Cardiac muscle cell (in vitro differentiated cells and primary cell): Measurements from ENCODE around the gene GCDH. TPM values are rescaled to one million over a fixed set of nuclear protein-coding genes. Genes with fewer than 3 reads are reported as not detected.

Source experiments
- DNase-seq, 2 donors: peaks; one replicate each; pipeline versions ENCODE4 v3.0.0 to v3.0.0-alpha.2; 2010 to 2017; ENCODE audit warnings: low read depth in 1 of 2, low spot score in 1 of 2
- H3K27ac ChIP-seq: fragments of 200-600 bp; sonication (generic); 2 replicates; pipeline ENCODE4 v1.5.1; 2016
- H3K27me3 ChIP-seq: fragments of 200-600 bp; sonication (generic); 2 replicates; pipeline ENCODE4 v1.6.0; 2016; ENCODE audit warnings: control low read depth
- H3K36me3 ChIP-seq: fragments of 200-600 bp; sonication (generic); 2 replicates; pipeline ENCODE4 v1.5.1; 2016; ENCODE audit warnings: control low read depth
- H3K4me1 ChIP-seq: fragments of 200-600 bp; sonication (generic); 2 replicates; pipeline ENCODE4 v1.8.1; 2017; ENCODE audit warnings: low read depth, mild to moderate bottlenecking, mixed run types
- H3K4me3 ChIP-seq: fragments of 200-600 bp; sonication (generic); 2 replicates; pipeline ENCODE4 v1.5.1; 2016; ENCODE audit warnings: mild to moderate bottlenecking
- H3K9me3 ChIP-seq: fragments of 200-600 bp; sonication (generic); 2 replicates; pipeline ENCODE4 v1.5.1; 2017; ENCODE audit warnings: low read depth, mild to moderate bottlenecking, control low read depth
- polyA plus RNA-seq: library from polyadenylated mRNA; unstranded; fragments of >200 nt; fragmentation: Nextera tagmentation; extraction: Ambion mirVana; gene quantifications from 2 replicates; pipeline ENCODE4 v1.2.1, GENCODE V29; 2016
- total RNA-seq: library from RNA; depleted of rRNA; stranded (reverse); fragments of >200 nt; gene quantifications from 2 replicates; pipeline ENCODE4 v1.2.3, GENCODE V29; 2016
- TF ChIP-seq, protein P1 (sequence below): IDR thresholded peaks from 2 replicates; pipeline ENCODE4 v1.5.1; 2012; ENCODE audit warnings: low read depth, mild to moderate bottlenecking, low read length

The GCDH gene
- total and polyA plus RNA-seq, 2 experiments from 2014 or later: 28.5 to 54.9 TPM

DNA sequence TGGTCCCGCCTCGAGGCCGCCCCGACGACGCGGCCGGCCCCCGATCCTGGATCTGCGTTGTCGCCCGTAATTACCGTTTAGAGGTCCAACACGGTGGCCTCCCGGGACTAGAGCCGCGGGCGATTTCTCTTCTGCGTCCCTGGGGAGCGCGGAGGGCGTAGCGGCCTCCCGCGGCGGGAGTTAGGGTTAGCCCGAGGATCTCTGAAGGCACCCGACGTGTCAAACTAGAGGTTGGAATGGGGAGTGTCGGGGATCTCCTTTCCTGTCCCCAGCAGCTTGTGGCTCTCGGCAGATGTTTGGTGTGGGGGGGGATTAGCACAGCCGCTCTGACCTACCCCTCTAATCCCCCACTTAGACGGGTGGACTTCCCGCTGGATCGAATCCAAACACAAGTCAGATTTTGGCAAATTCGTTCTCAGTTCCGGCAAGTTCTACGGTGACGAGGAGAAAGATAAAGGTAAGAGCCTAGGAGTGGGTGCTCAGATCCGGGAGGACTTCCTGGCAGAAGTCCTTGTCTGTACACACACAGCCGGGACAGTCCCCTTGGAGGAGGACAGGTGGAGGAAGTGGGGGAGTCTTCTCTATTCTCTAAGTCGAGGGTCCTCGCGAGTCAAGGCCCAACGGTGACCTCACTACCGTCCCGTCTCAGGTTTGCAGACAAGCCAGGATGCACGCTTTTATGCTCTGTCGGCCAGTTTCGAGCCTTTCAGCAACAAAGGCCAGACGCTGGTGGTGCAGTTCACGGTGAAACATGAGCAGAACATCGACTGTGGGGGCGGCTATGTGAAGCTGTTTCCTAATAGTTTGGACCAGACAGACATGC lies 48.0 kb downstream of the GCDH start:
- Histone ChIP-seq H3K4me3 (peak overlapping the region; percentile 90), H3K27me3 (no peaks in the 10 kb centered on the region), H3K9me3 (no peaks in the 10 kb centered on the region), H3K27ac (peak overlapping the region; percentile 94), H3K4me1 (peaks cover 12% of the 10 kb centered on the region), H3K36me3 (peaks cover 33% of the 10 kb centered on the region)
- DNase-seq: peak in 1 of 2 donors; percentile 64
- TF ChIP-seq, protein P1, sequence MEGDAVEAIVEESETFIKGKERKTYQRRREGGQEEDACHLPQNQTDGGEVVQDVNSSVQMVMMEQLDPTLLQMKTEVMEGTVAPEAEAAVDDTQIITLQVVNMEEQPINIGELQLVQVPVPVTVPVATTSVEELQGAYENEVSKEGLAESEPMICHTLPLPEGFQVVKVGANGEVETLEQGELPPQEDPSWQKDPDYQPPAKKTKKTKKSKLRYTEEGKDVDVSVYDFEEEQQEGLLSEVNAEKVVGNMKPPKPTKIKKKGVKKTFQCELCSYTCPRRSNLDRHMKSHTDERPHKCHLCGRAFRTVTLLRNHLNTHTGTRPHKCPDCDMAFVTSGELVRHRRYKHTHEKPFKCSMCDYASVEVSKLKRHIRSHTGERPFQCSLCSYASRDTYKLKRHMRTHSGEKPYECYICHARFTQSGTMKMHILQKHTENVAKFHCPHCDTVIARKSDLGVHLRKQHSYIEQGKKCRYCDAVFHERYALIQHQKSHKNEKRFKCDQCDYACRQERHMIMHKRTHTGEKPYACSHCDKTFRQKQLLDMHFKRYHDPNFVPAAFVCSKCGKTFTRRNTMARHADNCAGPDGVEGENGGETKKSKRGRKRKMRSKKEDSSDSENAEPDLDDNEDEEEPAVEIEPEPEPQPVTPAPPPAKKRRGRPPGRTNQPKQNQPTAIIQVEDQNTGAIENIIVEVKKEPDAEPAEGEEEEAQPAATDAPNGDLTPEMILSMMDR: peak; percentile 2

DNA sequence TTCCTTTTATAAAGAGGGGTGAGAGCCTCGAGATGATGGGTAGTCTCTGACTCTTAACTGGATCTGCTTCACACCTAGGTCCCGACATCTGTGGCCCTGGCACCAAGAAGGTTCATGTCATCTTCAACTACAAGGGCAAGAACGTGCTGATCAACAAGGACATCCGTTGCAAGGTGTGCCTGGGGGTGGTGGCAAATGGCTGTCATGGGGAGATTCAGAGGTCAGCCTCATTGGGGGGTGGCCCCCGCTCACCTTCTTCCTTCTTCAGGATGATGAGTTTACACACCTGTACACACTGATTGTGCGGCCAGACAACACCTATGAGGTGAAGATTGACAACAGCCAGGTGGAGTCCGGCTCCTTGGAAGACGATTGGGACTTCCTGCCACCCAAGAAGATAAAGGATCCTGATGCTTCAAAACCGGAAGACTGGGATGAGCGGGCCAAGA lies 49.0 kb downstream of the GCDH start:
- TF ChIP-seq, protein P1: no peak
- peaks cover 39% of the 10 kb centered on the region for H3K36me3 ChIP-seq
- peak overlapping the region; percentile 90 for H3K4me3 ChIP-seq
- DNase-seq: no peak
- no peak overlapping the region for H3K27ac ChIP-seq
- no peaks in the 10 kb centered on the region for H3K9me3 ChIP-seq
- no peaks in the 10 kb centered on the region for H3K27me3 ChIP-seq
- H3K4me1 ChIP-seq: peaks cover 12% of the 10 kb centered on the region

GRCh38 chr19:12940897-12941296 lies 49.9 kb downstream of the GCDH start:
- no peak for DNase-seq
- Histone ChIP-seq H3K36me3 (peaks cover 39% of the 10 kb centered on the region), H3K27ac (peak overlapping the region; percentile 42), H3K4me1 (peaks cover 12% of the 10 kb centered on the region), H3K4me3 (no peak overlapping the region), H3K9me3 (no peaks in the 10 kb centered on the region), H3K27me3 (no peaks in the 10 kb centered on the region)
- TF ChIP-seq, protein P1: no peak

DNA sequence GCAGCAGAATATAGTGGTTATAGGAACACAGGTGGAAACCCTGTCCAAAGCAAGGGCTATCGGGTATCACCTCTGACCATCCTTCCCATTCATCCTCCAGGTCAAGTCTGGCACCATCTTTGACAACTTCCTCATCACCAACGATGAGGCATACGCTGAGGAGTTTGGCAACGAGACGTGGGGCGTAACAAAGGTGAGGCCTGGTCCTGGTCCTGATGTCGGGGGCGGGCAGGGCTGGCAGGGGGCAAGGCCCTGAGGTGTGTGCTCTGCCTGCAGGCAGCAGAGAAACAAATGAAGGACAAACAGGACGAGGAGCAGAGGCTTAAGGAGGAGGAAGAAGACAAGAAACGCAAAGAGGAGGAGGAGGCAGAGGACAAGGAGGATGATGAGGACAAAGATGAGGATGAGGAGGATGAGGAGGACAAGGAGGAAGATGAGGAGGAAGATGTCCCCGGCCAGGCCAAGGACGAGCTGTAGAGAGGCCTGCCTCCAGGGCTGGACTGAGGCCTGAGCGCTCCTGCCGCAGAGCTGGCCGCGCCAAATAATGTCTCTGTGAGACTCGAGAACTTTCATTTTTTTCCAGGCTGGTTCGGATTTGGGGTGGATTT lies 52.6 kb downstream of the GCDH start:
- TF ChIP-seq, protein P1: no peak
- no peaks in the 10 kb centered on the region for H3K9me3 ChIP-seq
- no peak overlapping the region for H3K4me3 ChIP-seq
- DNase-seq: no peak
- peaks cover 50% of the 10 kb centered on the region for H3K36me3 ChIP-seq
- H3K27me3 ChIP-seq: no peaks in the 10 kb centered on the region
- peaks cover 13% of the 10 kb centered on the region for H3K4me1 ChIP-seq
- H3K27ac ChIP-seq: peak overlapping the region; percentile 41

DNA sequence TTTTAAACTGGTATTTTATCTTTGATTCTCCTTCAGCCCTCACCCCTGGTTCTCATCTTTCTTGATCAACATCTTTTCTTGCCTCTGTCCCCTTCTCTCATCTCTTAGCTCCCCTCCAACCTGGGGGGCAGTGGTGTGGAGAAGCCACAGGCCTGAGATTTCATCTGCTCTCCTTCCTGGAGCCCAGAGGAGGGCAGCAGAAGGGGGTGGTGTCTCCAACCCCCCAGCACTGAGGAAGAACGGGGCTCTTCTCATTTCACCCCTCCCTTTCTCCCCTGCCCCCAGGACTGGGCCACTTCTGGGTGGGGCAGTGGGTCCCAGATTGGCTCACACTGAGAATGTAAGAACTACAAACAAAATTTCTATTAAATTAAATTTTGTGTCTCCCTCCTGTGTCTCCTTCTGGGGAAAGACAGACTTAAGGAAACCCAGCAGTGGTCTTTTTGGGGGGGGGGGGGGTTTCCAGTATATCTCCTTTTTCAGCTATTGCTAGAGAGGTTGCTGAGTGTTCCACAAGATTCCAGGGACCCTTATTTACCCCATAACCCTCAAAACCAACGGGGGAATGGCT lies 53.2 kb downstream of the GCDH start:
- no peak overlapping the region for H3K4me3 ChIP-seq
- peak overlapping the region; percentile 98 for H3K27ac ChIP-seq

More for the DNA sequence above, 53.2 kb downstream of the GCDH start:
- no peaks in the 10 kb centered on the region for H3K9me3 ChIP-seq
- peaks cover 13% of the 10 kb centered on the region for H3K4me1 ChIP-seq
- no peak for DNase-seq
- no peaks in the 10 kb centered on the region for H3K27me3 ChIP-seq
- peaks cover 56% of the 10 kb centered on the region for H3K36me3 ChIP-seq
- TF ChIP-seq, protein P1: no peak
